ENCODE data around the gene CEP85L.

Gene CEP85L

GRCh38 chr6:118641042-118641441 lies 10.3 kb downstream of the CEP85L start:
- no peak for DNase-seq (ENCODE audit: low read depth)
- no peak overlapping the region for H3K4me3 ChIP-seq (ENCODE audit: low read length)
- no peak for TF ChIP-seq CTCF (conservative IDR thresholded peaks at IDR 0.05; ENCODE audit: low read depth, low read length)

- H3K4me3 ChIP-seq (ENCODE audit: low read length) = no peak overlapping the region
- no peak for TF ChIP-seq CTCF (conservative IDR thresholded peaks at IDR 0.05; ENCODE audit: low read depth, low read length)
- DNase-seq (ENCODE audit: low read depth) = no peak
Observed at GRCh38 chr6:118639054-118639964, 12.1 kb downstream of the CEP85L start.

GRCh38 chr6:118638288-118638687 lies 13.1 kb downstream of the CEP85L start:
- no peak for DNase-seq (ENCODE audit: low read depth)
- no peak overlapping the region for H3K4me3 ChIP-seq (ENCODE audit: low read length)
- no peak for TF ChIP-seq CTCF (conservative IDR thresholded peaks at IDR 0.05; ENCODE audit: low read depth, low read length)

GRCh38 chr6:118635909-118636735 lies 15.3 kb downstream of the CEP85L start:
- no peak for TF ChIP-seq CTCF (conservative IDR thresholded peaks at IDR 0.05; ENCODE audit: low read depth, low read length)
- no peak for DNase-seq (ENCODE audit: low read depth)
- H3K4me3 ChIP-seq (ENCODE audit: low read length) = no peak overlapping the region

GRCh38 chr6:118632359-118632758 lies 19.0 kb downstream of the CEP85L start:
- TF ChIP-seq CTCF (conservative IDR thresholded peaks at IDR 0.05; ENCODE audit: low read depth, low read length) = no peak
- H3K4me3 ChIP-seq (ENCODE audit: low read length) = no peak overlapping the region
- DNase-seq (ENCODE audit: low read depth) = no peak

GRCh38 chr6:118630923-118631322 lies 20.5 kb downstream of the CEP85L start:
- H3K4me3 ChIP-seq (ENCODE audit: low read length) = no peak overlapping the region
- TF ChIP-seq CTCF (conservative IDR thresholded peaks at IDR 0.05; ENCODE audit: low read depth, low read length) = no peak
- no peak for DNase-seq (ENCODE audit: low read depth)
